H1 (cell line): ENCODE measurements around the gene PTPRD. TPM values are rescaled to one million over a fixed set of nuclear protein-coding genes. Genes with fewer than 3 reads are reported as not detected.

ENCODE experiments used
- CBX8 ChIP-seq: fragments of 300-800, 300-1000 bp; sonication (generic); IDR thresholded peaks from 2 replicates; pipeline ENCODE4 v1.7.1; 2016; ENCODE audit warnings: low read depth, low read length, borderline replicate concordance
- JUND ChIP-seq: IDR thresholded peaks from 2 replicates; pipeline ENCODE4 v1.6.1; 2011; ENCODE audit warnings: mild to moderate bottlenecking, improper control_type of control experiment, low read length
- KDM1A ChIP-seq: fragments of 200-600, 300-600 bp; sonication (generic); IDR thresholded peaks from 2 replicates; pipeline ENCODE4 v1.7.1; 2016; ENCODE audit warnings: mild to moderate bottlenecking, low read length, borderline replicate concordance
- polyA plus RNA-seq, 7 experiments: library from polyadenylated mRNA; depleted of rRNA in 3 of 7; stranded (reverse) in 5 of 7; unstranded in 2 of 7; fragments of >200 nt in 5 of 7; fragments of 200-250 nt in 2 of 7; gene quantifications; 1 replicate in 5 of 7; 2 replicates in 1 of 7; 4 replicates in 1 of 7; pipeline versions ENCODE4 v1.2.1 to v1.2.3, GENCODE V29; 2011 to 2013; ENCODE audit warnings: missing spikeins in 2 of 7, mixed read lengths in 2 of 7
- total RNA-seq: library from RNA; stranded (reverse); fragmentation: NEBNext Ultra II Directional; extraction: Animal tissue kit (Norgen Biotek cat#: 25700); gene quantifications from 2 replicates; pipeline ENCODE4 v1.2.1, GENCODE V29; 2021

The PTPRD gene
- total and polyA plus RNA-seq, 2 of the 8 experiments (the other 6 are each of a cell fraction or from before 2014, with no cell fraction given) = 17.2 to 77.0 TPM

DNA sequence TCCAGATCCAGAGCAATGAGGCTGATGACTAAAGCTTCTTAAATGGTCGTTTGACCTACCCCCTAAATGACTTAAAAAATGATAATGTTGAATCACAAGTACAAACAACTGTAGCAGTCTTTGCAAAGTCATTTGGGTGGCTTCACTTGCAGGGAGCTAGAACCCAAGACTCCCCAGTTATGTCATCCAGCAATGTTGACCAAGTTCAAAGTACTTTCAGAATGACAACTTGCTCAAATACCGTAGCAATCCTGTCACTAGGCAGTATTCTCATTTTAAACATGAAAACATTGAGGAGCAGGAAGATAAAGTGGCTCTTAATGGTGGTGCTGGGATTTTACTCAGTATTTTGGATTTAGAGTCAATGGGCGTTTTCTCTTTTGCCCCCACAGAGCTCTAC is 1596.2 kb downstream of the PTPRD start (continued):
- no peak for TF ChIP-seq CBX8
- TF ChIP-seq KDM1A = no peak
- TF ChIP-seq JUND = no peak
